Mononuclear cell (primary cell): ENCODE data around the gene ABCC10. TPM values are rescaled to one million over a fixed set of nuclear protein-coding genes. Genes with fewer than 3 reads are reported as not detected.
"Not testable (repeated sequence)": the region's sequence is repeated elsewhere in the genome, so short reads cannot be mapped to it uniquely, and the experiment has no call there.

ENCODE experiments used
- H3K27me3 ChIP-seq: 2 replicates; pipeline ENCODE4 v1.6.0; 2011; ENCODE audit warnings: low read length, control low read depth; ENCODE audit not compliant: insufficient read depth
- H3K4me1 ChIP-seq: 2 replicates; pipeline ENCODE4 v1.5.1; 2011; ENCODE audit warnings: mild to moderate bottlenecking, low read length, control low read depth; ENCODE audit not compliant: insufficient read depth
- H3K4me3 ChIP-seq: 2 replicates; pipeline ENCODE4 v1.5.1; 2011; ENCODE audit warnings: mild to moderate bottlenecking, low read length, moderate library complexity
- H3K9me3 ChIP-seq: 2 replicates; pipeline ENCODE4 v1.5.1; 2011; ENCODE audit warnings: low read depth, mild to moderate bottlenecking, control low read depth, low read length
- total RNA-seq: library from RNA; depleted of rRNA; stranded (reverse); fragments of >200 nt; gene quantifications from one replicate; pipeline ENCODE4 v1.2.3, GENCODE V29; 2012

The ABCC10 gene
- total RNA-seq, 1 donor, result 12.3 TPM

DNA sequence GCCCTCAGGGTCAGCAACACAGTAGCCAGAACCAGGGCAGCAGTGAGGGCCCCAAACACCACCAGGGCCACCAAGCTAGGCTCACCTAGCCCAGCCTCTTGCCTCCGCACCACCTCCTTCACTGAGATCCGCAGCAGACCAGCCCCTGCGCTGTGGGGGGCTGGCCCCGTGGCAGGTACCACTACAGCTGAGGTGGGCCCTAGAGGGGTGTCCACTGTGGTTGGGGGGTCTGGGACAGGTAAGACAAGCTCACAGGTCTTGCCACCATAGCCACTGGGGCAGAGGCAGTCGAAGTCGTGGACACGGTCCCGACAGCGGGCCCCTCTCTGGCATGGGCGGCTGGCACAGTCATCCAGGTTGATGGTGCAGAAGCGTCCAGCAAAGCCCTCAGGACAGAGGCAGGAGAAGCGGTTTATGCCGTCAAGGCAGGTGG is 23.4 kb downstream of the ABCC10 start:
- Histone ChIP-seq H3K4me3 (no peak overlapping the region), H3K27me3 (peaks cover 2% of the 10 kb centered on the region), H3K9me3 (no peaks in the 10 kb centered on the region), H3K4me1 (peaks cover 12% of the 10 kb centered on the region)

DNA sequence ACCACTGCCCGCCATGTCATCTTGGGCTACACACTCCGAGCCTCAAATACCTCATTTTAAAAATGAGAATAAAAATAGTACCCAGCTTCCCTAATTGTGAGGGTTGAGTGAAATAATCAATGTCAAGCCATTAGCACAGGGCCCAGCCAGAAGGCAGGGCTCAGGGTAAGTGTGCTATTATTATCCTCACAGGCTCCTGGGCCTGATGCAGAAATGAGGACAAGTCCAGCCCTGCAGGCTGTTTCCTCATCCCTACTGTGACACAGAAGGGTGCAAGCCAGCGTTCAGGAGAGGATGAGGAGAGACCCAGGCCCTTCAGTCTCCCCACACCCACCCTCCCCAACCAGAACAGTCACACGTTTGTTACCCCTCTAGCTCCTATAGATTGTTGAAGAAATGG is 24.0 kb downstream of the ABCC10 start:
- H3K9me3 ChIP-seq, result no peaks in the 10 kb centered on the region
- peaks cover 17% of the 10 kb centered on the region for H3K4me1 ChIP-seq
- H3K27me3 ChIP-seq, result peaks cover 8% of the 10 kb centered on the region
- H3K4me3 ChIP-seq, result no peak overlapping the region

DNA sequence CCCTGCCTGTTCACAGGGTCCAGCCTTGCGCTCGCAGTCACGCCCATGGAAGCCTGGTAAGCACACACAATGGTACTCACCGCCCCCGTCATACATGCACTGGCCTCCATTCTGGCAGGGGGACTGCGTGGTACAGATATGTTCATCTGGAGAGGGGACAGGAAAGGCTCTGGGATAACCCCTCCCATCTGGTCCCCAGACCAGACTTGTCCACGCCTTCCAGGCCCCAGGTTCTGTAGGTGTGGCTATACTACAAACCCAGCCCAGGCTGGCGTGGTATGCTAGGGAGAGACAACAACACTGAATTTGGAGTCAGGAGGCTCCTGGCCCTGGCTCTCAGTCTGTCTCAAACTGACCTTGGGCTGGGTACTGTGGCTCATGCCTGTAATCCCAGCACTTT is 24.6 kb downstream of the ABCC10 start:
- Histone ChIP-seq H3K27me3 (peaks cover 12% of the 10 kb centered on the region), H3K4me1 (peaks cover 17% of the 10 kb centered on the region), H3K9me3 (no peaks in the 10 kb centered on the region), H3K4me3 (no peak overlapping the region)

DNA sequence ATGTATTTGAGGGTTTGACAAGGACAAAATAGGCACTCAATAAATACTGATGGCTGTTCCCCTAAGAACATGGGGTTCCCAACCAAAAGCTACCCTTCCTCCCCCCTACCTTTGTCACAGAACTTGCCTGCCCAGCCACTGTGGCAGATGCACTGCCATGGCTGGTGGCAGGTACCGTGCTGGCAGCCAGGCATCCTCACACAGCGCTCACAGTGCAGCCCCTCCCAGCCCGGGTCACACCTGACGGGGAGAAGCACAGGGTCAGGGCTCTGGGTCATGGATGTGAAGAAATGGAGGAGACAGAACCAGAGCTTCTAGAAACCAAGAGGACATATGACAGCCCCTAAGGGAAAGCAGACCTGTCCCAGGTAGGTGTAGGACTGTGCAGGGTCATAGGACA is 25.6 kb downstream of the ABCC10 start:
- Histone ChIP-seq H3K4me3 (no peak overlapping the region), H3K4me1 (peaks cover 17% of the 10 kb centered on the region), H3K9me3 (no peaks in the 10 kb centered on the region), H3K27me3 (peaks cover 15% of the 10 kb centered on the region)

DNA sequence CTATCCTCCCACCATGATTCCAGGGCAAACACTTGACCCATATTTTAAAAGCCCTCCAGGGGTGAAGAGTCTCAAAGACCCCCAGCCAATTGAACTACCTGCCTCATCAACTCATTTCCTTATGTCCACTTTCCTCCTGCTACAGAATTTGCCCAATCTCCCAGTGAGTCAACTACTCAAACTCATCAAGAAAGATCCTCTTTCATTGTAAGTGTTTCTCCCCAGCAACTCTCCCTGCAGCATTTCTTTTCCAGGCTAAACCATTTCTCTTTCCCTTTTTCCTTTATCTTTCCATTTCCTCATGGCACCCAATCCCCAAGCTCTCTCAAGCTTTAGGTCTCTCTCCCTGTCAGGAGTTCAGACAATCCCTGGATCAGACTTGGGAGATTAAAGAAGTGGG is 26.5 kb downstream of the ABCC10 start:
- no peak overlapping the region for H3K4me3 ChIP-seq

DNA sequence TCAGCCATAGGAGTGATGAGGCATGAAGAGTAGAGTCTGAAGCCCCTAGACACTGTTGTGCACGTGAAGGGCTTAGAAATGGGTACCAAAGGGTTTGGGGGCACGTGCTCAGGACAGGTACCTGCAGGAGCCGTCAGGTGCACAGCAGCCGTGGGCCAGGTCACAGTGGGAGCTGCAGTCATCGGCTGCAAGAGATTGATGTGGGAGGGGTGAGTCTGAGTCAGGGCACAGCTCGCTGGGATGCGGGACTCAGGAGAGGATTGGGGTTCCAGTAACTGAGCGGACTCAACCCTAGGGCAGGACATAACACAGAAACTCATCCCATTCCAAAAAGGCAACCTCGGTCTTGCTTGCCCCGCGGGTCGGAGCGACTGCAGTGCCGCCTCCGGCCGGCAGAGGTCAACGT is 27.0 kb downstream of the ABCC10 start:
- Histone ChIP-seq H3K9me3 (no peaks in the 10 kb centered on the region), H3K27me3 (peaks cover 16% of the 10 kb centered on the region), H3K4me3 (peak overlapping the region; percentile 37), H3K4me1 (peaks cover 17% of the 10 kb centered on the region)

More for the DNA sequence above, 26.5 kb downstream of the ABCC10 start:
- Histone ChIP-seq H3K9me3 (no peaks in the 10 kb centered on the region), H3K27me3 (peaks cover 16% of the 10 kb centered on the region), H3K4me1 (peaks cover 17% of the 10 kb centered on the region)

DNA sequence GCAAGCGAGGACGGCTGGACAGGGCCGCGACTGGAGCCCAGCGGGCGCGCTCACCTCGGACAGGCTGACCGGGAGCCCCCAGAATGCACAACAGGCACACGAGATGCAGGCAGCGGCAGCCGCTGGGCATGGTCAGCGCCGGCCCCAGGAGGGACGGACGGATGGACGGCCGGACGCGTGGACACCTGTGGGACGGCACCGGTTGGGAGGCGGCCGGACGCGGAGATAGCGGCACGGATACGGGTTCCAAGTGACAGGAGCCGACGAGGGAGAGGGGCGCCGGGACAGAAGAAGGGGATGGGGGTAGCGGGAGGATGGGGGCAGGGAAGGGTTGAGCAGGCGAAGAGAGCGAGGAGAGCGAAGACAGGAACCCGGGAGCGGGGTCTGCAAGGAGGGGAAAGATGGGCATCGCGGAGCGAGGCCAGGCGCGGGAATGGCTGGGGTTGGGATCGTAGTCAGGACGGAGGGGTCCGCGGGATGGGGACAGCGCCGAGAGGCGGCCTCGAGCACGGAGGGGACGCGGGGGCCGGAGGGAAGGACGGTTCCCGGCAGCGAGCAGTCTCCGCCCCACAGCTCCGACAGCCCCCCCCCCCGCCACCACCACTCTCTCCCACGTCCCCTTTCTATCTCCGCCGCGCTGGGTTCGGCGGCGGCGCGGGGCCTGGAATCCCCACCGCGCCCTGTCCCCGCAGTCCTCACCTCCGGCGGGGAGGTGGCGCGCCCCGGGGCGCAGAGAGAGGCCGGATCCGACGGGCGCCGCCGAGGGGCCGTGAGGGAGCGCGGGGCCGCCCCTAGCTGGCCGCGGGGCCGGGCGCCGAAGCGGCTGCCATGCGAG is 27.6 kb downstream of the ABCC10 start:
- H3K4me3 ChIP-seq, result peak overlapping the region; percentile 37
- H3K9me3 ChIP-seq, result no peaks in the 10 kb centered on the region
- H3K4me1 ChIP-seq, result peaks cover 17% of the 10 kb centered on the region
- peaks cover 16% of the 10 kb centered on the region for H3K27me3 ChIP-seq

DNA sequence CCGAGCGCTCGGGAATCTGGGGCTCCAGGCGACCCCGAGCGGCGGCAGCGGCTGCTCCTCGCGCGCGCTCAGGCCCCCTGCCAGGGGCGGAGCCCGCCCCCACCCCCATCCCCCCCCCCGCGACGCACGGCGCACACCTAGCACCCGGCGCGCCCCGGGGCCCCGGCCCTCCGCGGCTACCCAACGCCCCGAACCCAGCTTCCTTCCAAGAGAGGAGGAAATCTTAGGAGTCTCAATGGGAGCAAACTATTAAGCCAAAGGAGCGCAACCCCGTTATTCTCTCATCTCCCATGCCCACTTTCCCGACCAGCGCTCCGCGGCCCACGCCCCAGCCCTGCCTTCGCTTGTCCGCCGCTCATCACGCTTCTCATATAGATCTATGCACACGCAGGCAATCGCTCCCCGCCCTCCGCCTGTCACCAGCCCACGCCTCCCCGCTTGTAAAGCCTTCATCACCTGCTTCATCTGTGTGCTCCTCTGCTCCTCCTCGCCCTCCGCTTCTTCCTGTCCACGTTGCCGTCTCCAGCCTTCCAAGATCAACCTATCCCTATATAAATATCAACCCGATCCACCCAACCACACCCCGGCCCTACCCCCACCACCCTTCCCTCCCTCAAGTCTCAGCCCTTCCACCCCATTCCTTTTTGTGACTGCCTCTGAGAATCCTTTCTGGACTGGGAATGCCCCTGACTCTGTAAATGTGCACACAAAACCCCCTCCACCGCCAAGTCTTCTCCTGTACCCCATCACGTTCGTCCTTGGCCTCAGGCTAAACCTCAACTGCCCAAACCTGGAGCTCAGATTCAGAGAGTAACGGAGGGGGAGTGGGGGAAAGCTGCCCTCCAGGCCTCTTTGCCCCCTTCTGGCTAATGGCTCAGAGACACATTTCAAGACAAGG is 28.4 kb downstream of the ABCC10 start, which contains the start of gene DLK2:
Gene DLK2 (minus strand): TSS at position 18 of the 898 bp plus-strand sequence. CDS start 723 bp downstream, outside the sequence.
- no peaks in the 10 kb centered on the region for H3K9me3 ChIP-seq
- H3K4me1 ChIP-seq, result peaks cover 17% of the 10 kb centered on the region
- H3K27me3 ChIP-seq, result peaks cover 16% of the 10 kb centered on the region
- peak within 1 kb of the TSS; percentile 37 for H3K4me3 ChIP-seq

DNA sequence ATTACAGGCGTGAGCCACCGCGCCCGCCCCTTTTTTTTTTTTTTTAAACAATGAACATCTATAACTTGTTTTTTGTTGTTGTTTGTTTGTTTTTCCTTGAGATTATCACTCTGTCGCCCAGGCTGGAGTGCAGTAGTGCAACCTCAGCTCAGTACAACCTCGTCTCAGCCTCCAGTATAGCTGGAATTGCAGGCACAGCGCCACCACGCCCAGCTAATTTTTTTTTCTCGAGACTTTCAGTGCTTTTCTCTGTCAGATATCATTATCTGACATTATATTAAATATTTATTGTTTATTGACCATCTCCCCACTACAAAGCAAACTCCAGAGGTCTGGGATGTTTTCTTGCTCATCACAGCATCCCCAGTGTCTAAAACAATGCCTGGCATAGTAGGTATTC is 30.3 kb downstream of the ABCC10 start:
- Histone ChIP-seq H3K9me3 (no peaks in the 10 kb centered on the region), H3K4me1 (peaks cover 17% of the 10 kb centered on the region), H3K27me3 (peaks cover 18% of the 10 kb centered on the region), H3K4me3 (no peak overlapping the region)

DNA sequence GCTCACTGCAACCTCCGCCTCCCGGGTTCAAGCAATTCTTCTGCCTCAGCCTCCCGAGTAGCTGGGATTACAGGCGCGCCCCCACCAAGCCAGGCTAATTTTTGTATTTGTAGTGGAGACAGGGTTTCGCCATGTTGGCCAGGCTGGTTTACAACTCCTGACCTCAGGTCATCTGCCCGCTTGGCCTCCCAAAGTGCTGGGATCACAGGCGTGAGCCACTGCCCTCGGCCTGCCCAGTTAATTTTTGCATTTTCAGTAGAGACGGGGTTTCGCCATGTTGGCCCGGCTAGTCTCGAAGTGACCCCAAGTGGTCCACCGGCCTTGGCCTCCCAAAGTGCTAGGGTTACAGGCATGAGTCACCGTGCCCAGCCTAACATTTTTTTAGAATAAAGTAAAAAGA is 30.8 kb downstream of the ABCC10 start:
- H3K9me3 ChIP-seq, H3K4me3 ChIP-seq: not testable (repeated sequence)
- Histone ChIP-seq H3K4me1 (peaks cover 17% of the 10 kb centered on the region), H3K27me3 (peaks cover 22% of the 10 kb centered on the region)

DNA sequence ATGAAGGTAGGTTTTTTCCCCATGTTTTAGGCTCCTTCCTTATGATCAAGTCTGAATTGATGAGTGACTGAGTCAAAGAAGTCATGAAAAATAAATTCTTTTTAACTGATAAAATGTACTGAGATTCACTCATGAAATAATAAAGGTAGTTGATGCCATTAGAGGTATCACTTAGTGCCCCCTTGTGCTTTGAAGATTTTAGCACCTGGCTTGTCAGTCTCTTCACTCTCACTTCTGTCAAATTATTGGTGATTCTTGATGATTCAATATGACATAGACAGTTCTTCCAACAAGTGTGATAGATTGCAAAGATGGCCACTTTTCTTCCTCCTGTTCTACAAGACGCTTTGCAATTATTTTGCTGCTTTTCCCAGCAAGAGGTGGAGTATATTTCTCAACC is 32.2 kb downstream of the ABCC10 start:
- Histone ChIP-seq H3K4me3 (no peak overlapping the region), H3K27me3 (peaks cover 28% of the 10 kb centered on the region), H3K4me1 (peaks cover 13% of the 10 kb centered on the region), H3K9me3 (no peaks in the 10 kb centered on the region)

DNA sequence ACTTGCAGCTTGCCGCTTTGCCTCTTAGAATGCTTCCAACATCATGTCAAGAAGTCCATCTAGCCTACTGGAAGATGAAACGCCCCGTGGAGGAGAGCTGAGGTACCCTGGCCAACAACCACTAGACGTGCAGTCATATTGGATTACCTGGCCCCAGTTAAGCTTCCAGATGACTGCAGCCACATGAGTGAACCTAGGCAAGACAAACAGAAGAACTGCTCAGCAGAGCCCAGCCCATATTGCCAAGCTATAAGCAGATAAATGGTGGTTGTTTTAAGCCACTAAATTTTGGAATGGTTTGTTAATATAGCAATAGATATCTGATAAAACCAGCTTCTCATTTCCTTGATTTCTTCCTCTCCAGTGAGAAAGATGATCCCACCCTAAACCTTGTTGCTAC is 32.7 kb downstream of the ABCC10 start:
- Histone ChIP-seq H3K9me3 (no peaks in the 10 kb centered on the region), H3K27me3 (peaks cover 28% of the 10 kb centered on the region), H3K4me3 (no peak overlapping the region), H3K4me1 (peaks cover 8% of the 10 kb centered on the region)

DNA sequence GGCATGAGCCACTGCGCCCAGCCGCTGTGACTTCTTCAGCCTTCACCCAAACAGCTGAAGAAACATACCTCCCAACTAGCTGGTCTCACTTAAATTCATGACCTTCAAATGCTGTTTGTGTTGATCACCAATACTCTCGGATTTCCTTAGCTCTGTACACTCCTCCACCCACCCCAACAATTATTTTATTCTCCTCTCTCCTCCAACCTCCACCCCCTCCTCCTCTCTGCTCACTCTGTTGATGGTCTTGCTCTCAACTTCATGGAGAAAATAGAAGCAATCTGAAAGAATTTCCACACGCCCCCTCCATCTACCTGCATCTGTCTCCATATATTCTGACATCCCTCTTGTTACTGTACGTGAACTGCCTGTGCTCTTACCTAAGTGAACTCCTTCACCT is 34.6 kb downstream of the ABCC10 start:
- no peak overlapping the region for H3K4me3 ChIP-seq
- no peaks in the 10 kb centered on the region for H3K9me3 ChIP-seq
- H3K27me3 ChIP-seq, result peaks cover 15% of the 10 kb centered on the region

DNA sequence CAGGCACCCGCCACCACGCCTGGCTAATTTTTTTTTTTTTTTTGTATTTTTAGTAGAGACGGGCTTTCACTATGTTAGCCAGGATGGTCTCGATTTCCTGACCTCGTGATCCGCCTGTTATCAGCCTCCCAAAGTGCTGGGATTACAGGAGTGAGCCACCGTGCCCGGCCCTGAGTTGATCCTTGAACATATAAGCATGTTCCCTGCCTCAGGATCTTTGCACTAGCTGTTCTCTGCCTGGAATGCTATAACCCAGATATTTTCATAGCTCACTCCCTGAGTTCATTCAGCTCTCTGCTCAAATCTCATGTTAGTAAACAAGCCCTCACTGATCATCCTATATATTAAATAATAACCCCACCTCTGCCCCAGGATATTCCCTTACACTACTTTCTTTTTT is 37.0 kb downstream of the ABCC10 start:
- Histone ChIP-seq H3K9me3 (no peaks in the 10 kb centered on the region), H3K4me3 (no peak overlapping the region), H3K27me3 (peaks cover 11% of the 10 kb centered on the region), H3K4me1 (no peaks in the 10 kb centered on the region)

More for the DNA sequence above, 34.6 kb downstream of the ABCC10 start:
- H3K4me1 ChIP-seq, result no peaks in the 10 kb centered on the region

DNA sequence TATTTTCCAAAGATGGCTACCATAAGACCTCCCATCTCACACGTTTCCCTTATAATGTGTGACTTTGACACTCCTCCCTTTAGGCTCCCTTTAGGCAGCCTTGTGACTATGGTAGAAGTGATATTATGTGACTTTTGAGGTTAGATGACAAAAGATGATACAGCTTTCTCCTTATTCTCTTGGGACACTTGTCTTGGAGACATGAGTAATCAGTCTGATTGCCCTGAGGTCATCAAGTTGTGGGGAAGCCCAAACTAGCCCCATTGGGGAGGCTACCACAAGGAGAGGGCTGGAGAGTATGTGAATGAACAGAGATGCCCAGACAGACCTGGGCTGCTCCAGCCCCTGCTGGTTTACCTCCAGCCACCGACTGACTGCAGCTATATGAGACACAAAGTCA is 38.6 kb downstream of the ABCC10 start:
- Histone ChIP-seq H3K4me1 (no peaks in the 10 kb centered on the region), H3K4me3 (no peak overlapping the region), H3K27me3 (peaks cover 11% of the 10 kb centered on the region), H3K9me3 (no peaks in the 10 kb centered on the region)
